Stimulated activated CD8-positive, alpha-beta memory T cell treated with anti-CD3 and anti-CD28 coated beads, Interleukin-12 subunit alpha, Interleukin-12 subunit beta, amount 100 ng/mL, for 24 hours (primary cell): ENCODE measurements around the gene ROBO1.
"Not testable (repeated sequence)": the region's sequence is repeated elsewhere in the genome, so short reads cannot be mapped to it uniquely, and the experiment has no call there.

Experiments used
- DNase-seq: peaks from one replicate; pipeline ENCODE4 v3.0.0-alpha.2; 2020; ENCODE audit errors: extremely low read depth

Gene ROBO1

DNA sequence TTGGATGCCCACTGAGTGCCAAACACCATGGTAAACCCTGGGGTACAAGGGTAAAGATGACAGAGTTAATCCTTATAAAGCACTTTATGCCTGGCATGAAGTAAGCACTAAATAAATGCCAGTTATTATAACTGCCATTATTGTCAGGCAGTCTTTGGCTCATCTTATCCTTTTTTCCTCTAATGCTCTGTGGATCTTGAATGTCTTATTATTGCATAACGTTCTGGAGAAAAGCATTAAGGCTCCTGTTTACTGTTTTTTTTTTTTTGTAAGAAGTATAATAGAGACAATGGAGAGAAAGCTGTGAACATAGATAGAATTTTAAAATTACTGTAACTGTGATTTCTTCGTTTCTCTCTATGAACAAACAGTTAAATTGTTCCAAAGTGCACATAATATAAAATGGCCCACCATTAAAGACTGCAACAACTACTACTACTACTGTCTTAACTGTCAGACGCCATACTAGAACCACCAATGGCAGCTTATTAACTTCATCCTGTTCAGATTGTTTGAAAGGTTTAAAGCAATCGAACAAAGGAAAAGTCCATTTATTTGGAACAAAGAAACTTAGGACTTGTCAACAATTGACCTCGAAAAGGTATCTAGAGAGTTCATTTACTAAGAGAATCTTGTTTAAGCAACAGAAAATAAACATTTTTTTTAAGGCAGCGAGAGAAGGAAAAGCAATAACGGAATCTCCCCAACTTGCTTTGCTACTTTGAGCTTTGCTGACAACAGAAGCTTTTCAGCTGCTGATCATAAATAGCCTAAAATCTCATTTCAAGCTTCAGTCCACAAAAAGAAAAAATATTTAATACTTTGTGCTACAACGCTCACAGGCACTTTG lies 520.7 kb downstream of the ROBO1 start:
- no peak for DNase-seq

DNA sequence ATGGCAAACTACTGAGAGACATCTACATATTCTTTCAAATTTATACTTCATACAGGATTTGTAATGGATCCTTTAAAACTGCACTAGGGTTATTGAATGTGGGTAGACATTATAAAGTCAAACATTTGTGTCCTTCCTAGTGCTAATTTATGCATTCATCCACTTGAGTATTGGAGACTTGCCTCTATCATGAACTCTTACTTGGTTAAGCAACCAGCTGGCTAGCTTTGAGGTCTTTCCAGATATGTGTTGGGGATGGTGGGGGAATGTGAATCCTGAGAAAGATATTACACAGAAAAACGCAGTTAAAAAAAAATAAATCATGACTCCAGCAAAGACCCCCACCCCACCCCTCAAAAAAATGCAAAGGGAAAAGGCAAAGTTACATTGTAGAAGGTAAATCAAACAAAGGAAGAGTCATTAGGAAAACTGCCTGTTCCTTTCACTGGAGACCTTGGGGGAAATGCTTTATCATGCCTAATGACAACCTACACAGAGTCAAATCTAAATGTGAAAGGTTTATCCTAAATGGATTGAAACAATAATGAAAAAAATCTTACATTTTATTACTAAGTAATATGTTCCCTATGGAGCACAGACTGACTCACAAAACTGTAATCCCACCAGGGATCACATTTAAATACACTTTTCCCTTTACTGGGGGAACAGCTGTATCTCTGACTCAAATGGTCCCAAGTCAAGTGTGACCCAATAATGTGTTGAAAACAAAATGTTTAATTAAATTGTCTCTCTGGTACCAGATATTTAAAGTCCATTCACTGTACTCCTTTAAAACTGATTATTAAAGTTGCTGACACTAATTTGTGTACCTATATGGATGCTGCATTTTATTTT lies 522.3 kb downstream of the ROBO1 start:
- no peak for DNase-seq

DNA sequence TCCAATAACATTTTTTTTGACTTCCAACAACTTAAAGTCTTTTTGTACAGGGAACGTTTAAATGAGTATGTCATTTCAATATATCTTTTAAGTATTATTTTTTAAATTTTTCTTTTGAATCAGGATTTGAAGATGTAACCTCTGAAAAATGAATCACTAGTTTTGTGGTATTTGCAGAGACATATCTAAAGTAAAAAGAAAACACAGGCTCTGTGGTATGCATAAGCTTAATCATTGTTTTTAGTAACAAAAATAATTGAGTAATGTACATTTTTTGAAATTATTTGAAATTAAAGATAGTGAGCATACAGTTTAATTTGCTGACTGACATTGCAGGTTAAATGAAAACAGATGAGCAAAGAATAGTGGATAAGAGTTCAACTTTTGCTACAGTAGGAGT lies 531.3 kb downstream of the ROBO1 start:
- DNase-seq = no peak

DNA sequence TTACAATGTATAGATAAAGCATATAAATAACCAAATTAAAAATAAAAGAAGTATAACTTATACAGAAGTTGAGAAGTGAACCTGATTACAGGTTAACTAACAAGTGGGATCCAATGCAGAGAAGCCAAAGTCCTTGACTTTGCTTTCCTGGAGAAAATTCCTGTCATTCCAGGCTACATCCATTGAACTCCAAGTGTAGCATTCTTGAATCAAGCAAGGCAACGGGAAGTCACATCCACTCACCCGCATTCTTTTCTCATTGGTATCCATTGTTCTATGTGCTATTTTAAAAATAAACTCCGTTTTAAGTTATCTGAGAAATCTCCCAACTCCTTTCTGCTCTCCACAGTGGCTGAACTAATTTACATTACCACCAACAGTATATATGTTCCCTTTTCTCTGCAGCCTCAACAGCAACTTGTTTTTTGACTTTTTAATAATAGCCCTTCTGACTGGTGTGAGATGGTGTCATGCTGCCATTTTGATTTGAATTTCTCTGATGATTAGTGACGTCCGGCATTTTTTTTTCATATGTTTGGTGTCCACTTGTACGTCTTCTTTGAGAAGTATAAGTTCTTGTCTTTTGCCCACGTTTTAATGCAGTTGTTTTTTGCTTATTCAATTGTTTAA lies 534.3 kb downstream of the ROBO1 start:
- DNase-seq = no peak

DNA sequence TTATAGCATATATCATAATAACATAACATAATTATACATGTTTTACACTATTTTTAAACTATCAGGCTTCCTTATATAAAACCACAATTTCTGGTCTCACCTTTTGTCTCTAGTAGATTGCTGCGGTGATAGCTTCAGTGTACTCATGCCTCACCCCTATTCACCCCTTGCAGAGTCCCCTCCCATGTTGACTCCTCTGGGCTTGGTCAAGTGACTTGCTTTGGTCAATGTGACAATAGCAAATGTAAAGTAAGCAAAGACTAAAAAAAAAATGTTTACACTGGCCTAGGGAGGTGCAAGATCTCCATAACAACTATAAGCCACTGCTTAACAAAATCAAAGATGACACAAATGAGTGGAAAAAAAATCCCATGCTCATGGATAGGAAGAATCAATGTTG lies 537.5 kb downstream of the ROBO1 start:
- DNase-seq = no peak

DNA sequence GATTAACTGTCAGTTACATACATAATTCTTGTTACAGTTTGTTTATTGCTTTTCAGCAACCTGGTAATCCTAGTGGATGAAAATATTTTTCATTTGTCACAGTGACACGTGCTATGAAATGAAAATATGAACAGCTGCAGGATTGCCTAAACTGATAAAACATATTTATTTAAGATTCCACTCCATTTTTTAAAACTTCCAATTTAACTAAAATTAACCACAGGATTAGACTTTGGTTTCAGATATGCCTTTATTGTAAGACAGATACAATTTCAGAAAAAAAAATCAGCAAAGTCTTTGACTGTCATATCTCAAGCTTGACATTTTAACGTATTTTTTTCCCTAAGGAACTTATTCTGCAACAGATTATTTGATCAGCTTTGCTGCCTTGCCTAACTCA lies 550.7 kb downstream of the ROBO1 start:
- no peak for DNase-seq

DNA sequence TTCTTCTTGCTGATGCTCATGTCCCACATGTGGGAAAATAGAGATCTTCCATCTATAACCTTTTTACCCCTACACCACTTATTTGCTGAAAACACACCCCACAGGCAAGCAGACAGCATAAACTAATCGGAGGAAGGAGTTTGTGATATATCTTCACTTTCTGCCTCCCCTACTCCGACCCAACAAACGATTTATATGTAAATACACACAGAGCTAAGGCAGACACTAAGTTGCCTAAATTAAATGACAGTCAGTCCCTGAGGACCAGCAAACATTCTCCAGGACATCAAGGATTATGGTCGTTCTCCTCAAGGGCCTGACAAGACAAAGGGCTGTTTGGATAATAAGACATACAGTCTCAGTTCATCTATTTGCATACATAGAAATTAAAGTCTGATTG lies 552.5 kb downstream of the ROBO1 start:
- DNase-seq = no peak

DNA sequence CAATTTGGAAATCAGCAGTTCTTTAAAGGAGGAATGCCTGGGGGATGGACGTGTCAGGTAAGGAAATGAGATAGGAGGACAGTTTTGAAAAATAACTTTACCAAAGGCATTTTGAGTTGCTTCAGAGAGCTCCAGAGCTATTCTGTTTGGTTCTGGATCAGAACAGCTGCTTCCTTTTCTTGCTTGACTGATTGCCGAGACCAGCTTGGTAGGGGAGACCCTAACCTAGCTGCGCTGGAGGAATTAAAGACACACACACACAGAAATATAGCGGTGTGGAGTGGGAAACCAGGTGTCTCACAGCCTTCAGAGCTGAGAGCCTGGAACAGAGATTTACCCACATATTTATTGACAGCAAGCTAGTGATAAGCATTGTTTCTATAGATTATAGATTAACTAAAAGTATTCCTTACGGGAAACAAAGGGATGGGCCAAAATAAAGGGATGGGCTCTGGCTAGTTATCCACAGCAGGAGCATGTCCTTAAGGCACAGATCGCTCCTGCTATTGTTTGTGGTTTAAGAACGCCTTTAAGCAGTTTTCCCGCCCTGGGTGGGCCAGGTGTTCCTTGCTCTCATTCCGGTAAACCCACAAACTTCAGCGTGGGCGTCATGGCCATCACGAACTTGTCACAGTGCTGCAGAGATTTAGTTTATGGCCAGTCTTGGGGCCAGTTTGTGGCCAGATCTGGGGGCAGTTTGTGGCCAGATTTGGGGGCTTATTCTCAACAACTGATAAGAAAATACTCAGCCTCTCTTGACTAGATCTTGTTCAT lies 556.0 kb downstream of the ROBO1 start:
- DNase-seq = no peak

DNA sequence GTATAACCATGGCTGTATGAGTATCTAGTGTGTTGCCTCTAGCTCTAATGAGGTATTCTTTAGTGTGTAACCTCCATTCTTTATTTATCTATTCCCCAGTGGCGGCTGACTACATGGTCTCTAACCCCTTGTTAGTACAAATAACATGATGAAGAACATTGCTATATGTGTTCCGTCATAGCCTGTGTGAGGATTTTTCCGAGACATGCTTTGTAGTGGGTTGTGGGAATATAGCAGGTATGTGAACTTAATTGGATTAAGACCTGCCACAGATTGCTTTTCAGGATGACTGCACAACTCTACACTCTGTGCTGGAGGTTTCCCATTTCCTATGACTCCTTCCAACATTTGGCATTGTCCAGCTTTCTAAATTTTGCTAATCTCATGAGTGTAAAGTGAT lies 563.4 kb downstream of the ROBO1 start:
- DNase-seq = no peak

DNA sequence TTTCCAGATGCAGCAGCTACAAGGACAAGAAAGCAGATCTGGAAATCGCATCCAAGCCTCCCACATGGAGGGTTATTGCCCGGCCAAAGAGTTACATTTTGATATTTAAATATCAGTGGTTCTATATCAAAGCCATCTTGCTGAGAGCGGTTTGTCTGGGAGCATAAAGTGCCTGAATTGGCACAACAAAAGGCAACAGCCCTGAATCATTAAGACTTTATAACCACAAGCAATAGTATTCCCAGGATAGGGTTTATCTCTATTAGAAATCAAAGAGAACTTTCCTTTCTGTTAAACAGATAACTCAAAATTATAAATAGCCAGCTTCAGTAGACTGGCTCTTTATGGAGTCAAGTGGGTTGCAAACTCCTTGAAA lies 564.7 kb downstream of the ROBO1 start:
- no peak for DNase-seq

DNA sequence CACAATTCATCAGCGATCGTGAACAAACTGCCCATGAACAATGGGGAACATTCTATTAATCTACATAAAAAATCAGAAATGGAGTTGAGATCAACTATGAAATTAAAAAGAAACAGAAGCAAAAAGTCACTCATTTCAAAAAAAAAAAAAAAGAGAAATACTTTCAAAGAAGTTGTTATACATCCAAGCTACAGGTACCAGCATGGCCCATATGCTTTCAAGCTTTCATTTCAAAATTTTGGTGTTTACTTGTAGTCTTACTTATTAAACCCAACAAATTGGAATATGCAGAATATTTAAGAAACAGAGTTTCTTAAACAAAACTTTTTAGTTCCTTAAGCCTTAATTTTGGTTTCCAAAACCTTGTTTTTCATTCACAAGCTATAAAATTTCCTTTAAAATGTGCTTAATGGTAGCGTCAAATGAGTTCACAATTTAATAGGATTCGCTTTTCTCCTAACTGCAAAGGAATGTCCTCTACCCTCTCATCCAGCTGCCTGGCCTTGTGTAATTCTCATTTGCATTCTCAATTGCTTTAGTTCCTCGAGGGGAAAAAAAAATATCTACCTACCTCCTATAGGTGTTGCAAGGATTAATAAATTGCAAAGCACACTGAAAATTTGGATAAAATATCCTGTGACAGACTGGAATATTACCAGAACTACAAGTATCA lies 565.2 kb downstream of the ROBO1 start:
- DNase-seq = no peak

DNA sequence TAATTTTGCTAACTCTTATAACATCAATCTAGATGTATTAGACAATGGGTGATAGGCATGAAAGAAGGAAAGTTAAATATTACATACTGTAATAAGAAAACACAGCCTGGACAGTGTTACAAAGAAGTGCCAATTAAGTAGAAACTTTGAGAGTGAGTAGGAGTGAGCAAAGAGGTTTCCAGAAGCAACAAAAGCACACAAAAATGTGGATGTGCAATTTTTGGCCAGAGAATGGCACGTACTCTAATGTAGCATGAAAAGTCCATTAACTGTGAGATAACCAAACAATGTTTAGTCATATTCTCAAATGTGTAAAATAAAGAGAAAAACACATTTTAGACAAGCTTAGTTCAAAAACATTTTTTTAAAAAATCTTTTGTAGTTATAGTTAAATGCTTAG lies 567.3 kb downstream of the ROBO1 start:
- DNase-seq = no peak

DNA sequence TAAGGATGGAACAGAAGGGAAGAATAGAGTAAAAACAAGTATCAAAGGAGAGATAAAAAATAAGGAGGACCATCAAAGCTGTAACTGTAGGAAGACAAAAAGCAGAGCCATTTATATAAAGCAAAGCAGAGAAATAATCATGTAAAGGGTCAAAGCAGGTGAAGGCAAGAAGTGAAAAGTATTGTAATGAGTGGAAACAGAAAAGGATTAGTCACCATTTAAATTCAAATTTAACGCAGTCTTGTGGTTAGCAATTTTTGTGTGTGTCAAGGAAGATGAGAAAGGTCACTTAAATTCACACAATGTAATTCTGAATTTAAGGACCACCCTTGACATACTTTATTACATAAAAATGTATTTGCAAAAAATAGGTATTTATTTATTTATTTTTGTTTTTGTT lies 567.8 kb downstream of the ROBO1 start:
- no peak for DNase-seq

DNA sequence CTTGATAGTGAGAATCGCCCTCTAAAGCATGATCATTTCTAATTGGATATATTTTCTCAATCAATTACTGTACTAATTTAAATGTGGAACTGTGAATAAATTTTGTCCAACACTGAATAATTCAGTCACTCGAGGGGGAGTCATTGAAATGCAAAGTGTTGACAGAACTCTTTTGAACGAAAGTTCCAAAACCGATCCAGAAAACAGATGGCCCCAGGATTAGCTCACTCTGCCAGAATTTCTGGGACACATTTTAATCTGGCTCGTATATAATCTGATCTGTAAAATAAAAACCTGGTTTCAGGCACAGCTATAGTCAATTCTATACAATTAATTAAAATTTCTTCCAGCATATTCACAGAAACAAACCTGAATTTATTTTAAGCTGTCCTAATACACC lies 580.4 kb downstream of the ROBO1 start:
- no peak for DNase-seq

DNA sequence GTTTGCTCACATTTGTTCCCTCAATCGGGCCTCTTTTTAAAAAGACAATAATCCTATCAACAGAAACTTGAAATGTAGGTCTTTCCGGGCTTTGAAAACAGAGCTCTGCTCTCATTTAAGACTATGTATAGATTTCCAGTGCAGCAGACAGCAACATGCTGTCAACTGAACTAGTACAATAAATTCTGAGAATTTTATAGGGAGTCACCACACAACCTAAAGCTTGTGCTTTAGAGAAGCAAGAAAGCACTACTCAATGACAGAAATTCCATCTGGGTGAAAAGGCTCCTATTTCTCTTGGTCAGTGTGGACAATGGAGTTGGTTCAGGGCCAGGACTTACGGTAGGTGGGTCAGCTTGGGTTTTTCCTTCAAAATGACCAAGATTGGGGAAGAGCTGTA lies 583.5 kb downstream of the ROBO1 start:
- no peak for DNase-seq

DNA sequence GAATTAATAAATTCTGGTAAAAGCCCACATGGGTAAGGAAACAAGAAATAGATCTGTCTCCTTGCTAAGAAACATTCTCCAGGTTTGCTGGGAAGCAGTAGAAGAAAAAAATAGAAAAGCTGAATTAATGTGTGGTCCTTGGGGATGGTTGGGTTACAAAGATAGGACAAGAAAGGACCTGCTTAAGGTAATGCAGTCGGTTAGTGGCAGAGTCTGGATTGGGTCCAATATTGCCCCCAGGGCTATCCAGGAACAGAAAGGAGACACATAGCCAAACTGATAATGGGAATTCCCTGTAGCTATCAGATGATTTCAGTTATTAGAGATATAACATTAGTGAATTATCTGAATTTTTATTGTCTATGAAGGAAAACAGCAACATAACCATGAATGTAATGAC lies 584.3 kb downstream of the ROBO1 start:
- DNase-seq = no peak

DNA sequence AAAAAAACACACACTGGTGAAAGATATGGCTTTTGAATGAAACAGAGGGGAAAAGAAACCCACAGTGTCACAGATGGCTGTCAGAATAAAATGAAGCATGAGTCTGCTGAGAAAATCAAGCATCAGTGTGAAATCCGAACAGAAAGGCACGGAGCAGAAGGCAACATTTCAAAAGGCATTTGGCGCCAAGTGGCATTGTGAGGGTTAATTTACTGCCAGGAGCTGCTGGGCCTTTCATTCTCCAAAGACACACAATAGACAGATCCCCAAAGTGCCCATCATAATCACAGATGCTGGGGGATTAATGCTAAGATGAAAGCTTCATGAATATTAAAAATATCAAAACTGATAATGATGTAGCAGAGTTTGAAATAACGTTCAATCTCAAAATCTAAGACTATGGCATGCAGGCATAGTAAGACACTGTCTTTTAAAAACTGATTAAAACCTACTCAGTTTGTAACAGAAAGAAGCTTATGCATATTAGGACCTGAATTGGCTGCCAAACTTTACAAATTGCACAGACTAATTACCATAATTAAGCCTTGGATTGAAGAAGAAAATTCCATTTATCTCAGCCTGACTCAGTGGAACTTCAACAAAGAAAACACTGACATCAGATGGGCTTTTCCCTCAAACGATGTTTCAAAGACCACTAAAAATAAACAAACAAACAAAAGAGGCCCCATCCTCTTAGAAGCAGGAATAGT lies 589.2 kb downstream of the ROBO1 start:
- no peak for DNase-seq

DNA sequence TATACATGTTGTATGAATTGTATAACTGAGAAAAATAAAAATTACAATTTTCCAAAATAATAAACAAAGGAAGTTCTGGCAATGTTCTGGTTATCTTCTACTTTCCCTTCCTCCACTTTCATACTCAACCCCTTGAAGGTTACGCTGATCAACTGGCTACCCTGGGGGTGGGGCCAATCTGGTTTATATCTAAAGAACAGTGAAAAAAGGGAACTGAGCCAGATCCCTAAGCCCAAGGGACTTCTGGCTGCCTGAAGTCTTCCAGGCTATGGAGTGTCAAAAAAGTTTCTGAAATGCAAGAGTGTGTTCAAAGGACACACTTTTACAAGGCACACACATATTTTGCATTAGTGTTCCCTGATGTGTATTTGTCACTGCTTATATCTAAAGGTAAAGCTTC lies 591.9 kb downstream of the ROBO1 start:
- no peak for DNase-seq

DNA sequence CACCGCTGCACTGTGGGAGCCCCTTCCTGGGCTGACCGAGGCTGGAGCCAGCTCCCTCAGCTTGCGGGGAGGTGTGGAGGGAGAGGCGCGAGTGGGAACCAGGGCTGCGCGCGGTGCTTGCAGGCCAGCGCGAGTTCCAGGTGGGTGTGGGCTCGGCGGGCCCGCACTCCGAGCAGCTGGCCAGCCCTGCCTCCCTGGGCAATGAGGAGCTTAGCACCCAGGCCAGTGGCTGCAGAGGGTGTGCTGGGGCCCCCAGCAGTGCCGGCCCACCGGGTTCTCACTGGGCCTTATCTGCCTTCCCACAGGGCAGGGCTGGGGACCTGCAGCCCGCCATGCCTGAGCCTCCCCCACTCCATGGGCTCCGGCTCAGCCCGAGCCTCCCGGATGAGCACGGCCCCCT lies 594.5 kb downstream of the ROBO1 start:
- not testable (repeated sequence) for DNase-seq

DNA sequence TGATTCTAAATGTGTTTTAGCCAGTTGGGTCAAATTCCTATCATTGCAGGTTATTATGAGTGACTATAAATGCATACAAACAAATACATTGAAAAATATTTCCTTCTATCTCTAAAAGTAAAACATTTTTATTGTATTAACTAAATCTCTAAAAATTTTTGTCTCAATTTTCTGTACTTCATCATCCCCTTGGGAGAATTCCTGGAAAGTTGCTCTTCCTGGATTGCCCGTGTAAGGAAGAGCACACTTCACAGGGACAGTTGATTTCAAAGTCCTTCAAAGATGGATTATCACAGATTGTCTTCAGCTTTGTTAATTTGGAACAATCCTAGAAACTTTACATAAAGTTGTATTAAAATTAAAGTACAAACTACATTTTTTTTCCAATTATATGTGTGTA lies 595.6 kb downstream of the ROBO1 start:
- no peak for DNase-seq

DNA sequence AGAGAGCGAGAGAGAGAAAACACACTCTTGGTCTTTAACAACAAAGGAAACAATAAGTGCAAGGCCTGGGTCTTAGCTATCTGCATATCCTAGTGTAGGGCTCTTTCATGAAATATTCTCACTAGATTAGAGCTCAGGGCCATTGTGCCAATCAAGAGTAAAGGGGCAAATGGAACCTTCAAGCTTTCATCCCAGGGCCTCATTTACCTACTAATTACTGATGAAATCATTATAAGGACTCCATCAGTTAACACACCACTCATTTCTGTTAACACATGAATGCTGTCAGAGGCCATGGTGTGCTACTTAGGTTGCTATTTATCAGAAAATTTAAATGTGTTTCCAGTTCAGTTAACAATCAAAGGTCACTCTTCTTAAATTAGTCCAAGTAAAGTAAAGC lies 597.8 kb downstream of the ROBO1 start:
- no peak for DNase-seq
